Stimulated activated CD8-positive, alpha-beta memory T cell treated with anti-CD3 and anti-CD28 coated beads, Interleukin-7, amount 100 ng/mL, for 24 hours (primary cell): ENCODE measurements around the gene MIGA1.
"Not testable (repeated sequence)": the region's sequence is repeated elsewhere in the genome, so short reads cannot be mapped to it uniquely, and the experiment has no call there.

ENCODE experiments used
- DNase-seq: peaks from one replicate; pipeline ENCODE4 v3.0.0-alpha.2; 2020; ENCODE audit warnings: low read depth

Gene MIGA1

DNA sequence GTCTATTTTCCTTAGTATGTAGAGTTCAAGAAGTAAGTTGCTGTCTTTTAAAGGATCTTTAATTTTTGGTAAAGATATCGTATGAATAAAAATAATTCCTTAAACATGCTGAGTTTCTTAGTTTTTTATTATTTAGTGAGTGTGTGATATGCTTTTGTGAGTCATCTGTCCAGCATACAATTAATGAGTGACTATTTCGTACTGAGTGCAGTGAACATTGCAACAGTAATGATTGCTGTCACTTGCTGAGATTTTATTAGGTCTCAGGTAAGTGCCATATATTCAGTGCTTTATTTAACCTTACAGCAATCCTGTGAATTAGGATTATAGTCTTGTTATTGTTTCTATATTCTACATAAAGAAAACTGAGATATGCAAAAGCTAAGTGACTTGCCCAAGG lies 22.6 kb downstream of the MIGA1 start:
- DNase-seq = no peak

DNA sequence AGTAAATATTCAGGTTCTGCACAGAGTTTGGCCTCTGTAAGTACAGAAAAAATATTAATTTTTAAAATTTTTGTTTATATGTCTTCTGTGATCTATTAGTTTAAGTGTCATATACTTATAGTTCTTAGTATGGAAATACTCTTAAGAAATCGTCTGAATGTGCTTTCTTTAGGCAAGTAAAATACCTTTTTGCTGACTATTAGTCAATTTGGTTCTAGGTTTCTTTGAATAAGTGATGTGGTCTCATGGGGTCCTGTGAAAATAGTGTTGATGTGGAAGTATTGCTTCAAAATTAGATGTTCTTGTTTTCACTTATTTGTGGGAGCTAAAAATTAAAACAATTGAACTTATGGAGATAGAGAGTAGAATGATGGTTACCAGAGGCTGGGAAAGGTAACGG lies 23.9 kb downstream of the MIGA1 start:
- no peak for DNase-seq

GRCh38 chr1:77809787-77810462 lies 30.5 kb downstream of the MIGA1 start:
- not testable (repeated sequence) for DNase-seq

- not testable (repeated sequence) for DNase-seq
Measured at GRCh38 chr1:77811589-77811988, 32.1 kb downstream of the MIGA1 start.

- DNase-seq = no peak
Measured at GRCh38 chr1:77817368-77818209, 38.1 kb downstream of the MIGA1 start.

GRCh38 chr1:77820121-77820520 lies 40.7 kb downstream of the MIGA1 start:
- DNase-seq = no peak

GRCh38 chr1:77824079-77824478 lies 44.6 kb downstream of the MIGA1 start:
- DNase-seq = no peak

DNA sequence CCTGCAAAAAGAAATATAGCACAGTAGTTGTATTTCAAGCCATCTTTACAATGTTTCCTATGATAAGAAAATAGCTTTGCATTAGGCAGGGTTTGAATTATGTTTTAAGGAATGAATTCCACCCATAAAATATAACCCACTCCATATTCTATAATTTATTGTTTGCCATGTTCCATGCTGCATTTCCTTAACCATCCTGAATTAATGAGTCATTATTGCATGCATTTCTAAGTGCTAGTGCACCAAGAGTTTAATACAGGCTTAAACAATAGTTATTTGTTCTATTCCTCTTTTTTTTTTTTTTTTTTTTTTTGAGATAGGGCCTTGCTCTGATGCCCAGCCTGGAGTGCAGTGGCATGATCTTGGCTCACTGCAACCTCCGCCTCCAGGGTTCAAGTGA lies 45.2 kb downstream of the MIGA1 start:
- no peak for DNase-seq

GRCh38 chr1:77825131-77825709 lies 45.8 kb downstream of the MIGA1 start:
- no peak for DNase-seq

GRCh38 chr1:77826851-77827250 lies 47.4 kb downstream of the MIGA1 start:
- DNase-seq = not testable (repeated sequence)

GRCh38 chr1:77828098-77828497 lies 48.6 kb downstream of the MIGA1 start:
- DNase-seq = no peak

DNA sequence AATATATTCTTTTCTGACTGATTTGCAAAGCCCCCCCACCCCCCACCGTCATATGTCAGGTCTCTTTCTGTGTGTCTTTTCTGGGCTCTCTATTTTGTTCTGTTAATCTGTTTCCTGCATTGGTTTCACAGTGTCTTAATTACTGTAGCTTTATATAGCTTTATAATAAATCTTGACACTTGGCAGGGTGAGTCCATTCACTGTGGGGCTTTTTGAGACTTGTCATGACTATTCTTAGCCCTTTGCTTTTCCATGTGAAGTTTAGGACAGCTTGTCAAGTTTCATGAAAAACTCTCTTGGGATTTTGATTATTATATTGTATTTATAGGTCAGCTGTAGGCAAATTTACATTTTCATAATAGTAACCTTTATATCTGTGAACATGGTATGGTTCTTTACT lies 50.4 kb downstream of the MIGA1 start:
- no peak for DNase-seq

GRCh38 chr1:77830946-77831345 lies 51.5 kb downstream of the MIGA1 start:
- no peak for DNase-seq

DNA sequence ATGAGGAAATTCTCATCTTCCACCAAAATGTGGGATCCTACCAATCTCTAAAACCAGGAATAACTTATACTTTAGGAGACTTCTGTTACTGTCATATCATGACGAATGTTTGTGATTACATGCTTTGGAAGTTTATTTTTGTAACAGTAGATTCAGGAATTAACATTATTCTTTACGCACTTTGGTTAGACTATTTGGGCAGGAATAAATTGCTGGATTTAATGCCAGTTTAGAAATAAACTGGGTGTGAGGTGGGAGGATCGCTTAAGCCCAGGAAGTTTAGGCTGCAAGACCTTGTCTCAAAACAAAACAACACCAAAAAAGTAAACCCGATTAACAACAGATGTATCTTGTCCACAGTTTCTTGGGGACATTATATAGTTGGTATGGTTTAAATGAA lies 52.1 kb downstream of the MIGA1 start:
- DNase-seq = no peak

DNA sequence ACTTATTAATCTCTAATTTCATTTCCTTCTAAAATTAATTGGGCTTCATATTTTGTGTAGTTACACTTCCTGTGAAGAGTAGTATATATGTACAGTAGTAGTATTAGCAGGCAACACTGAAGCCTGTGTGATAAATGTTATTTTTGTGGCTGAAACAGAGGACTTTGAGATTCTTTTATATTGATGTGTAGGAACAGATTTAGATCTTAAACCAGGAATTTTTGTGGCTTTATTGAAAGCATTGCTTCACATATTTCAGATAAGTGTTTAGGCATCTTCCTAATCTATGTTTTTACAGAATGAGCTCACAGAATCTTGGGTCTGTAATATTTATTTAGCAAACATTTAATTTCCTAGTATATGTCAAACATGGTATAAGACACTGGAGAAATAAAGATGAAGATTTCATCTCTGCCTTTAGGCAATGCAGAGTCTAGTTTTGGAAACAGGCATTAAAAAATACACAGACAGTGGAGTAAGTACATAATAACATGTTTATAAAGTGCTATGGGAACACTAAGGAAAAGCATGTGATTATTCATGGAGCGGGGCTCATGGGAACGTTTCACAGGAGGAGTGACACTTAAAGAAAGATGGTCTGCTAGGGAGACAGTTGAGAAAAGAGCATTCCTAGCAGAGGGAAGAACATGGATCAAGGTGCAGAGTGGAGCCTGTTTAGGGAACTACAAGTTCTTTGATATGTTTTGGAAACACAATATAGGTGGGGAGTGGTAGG lies 52.7 kb downstream of the MIGA1 start:
- DNase-seq = no peak

GRCh38 chr1:77832901-77833300 lies 53.5 kb downstream of the MIGA1 start:
- DNase-seq = no peak

GRCh38 chr1:77833521-77834100 lies 54.2 kb downstream of the MIGA1 start:
- DNase-seq = no peak

DNA sequence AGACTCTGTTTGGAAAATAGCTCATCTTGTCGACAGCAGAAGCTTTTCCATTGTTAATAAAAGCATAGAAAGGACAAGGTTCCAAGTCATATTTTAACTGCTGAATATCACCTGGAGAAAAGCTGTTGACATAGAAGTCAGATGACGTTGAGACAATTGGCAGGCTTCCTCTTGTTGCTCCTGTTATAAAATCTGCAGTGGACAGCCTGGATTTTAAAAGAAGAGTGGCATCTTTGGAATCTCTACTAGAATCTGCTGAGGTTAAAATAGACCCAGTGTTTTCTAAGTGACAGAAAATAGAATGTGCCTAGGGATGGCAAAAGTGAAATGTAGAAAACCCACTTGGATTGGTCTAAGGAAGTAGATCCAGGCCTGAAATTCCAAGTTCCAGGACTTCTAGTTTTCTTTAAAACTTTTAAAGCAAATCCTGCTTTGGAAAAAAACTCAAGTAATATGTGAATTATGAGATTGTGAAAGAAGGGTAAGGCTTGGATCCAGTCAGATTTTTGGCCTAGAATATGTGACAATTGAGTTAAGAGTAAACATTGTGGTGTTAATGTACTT lies 55.4 kb downstream of the MIGA1 start:
- no peak for DNase-seq

DNA sequence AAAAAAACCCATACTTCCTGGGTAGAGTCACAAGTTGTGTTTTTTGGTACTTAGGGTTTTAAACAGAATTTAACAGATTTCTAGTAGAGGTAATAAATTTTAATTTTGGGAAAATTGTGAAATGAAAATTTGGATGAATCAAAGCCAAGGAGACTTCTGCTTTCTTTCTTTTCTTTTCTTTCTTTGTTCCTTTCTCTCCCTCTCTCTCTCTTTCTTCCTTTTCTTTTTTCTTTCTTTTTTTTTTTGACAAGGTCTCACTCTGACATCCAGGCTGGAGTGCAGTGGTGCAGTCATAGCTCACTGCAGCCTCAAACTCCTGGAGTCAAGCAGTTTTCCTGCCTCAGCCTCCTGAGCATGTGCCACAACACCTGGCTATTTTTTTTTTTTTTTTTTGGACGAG lies 62.1 kb downstream of the MIGA1 start:
- no peak for DNase-seq

GRCh38 chr1:77845951-77846350 lies 66.5 kb downstream of the MIGA1 start:
- DNase-seq = no peak

GRCh38 chr1:77846966-77847365 lies 67.5 kb downstream of the MIGA1 start:
- no peak for DNase-seq

GRCh38 chr1:77847621-77848080 lies 68.2 kb downstream of the MIGA1 start:
- DNase-seq = no peak
